GM18873 (cell line): ENCODE data around the gene SPACA4.

ENCODE experiments used
- ATAC-seq: cut with Tn5 transposase; IDR thresholded peaks from one replicate; pipeline ENCODE4 v1.9.1; 2021; ENCODE audit warnings: mild to moderate bottlenecking, moderate library complexity, moderate number of reproducible peaks; ENCODE audit not compliant: unreplicated experiment, low FRiP score

SPACA4 gene

GRCh38 chr19:48596679-48597465 lies 9.7 kb upstream of the SPACA4 start:
- ATAC-seq = no peak

GRCh38 chr19:48598996-48599700 lies 7.4 kb upstream of the SPACA4 start:
- ATAC-seq = no peak

GRCh38 chr19:48600679-48601417 lies 5.7 kb upstream of the SPACA4 start:
- ATAC-seq = no peak

GRCh38 chr19:48603001-48603400 lies 3.5 kb upstream of the SPACA4 start:
- no peak for ATAC-seq

- no peak for ATAC-seq
Observed at GRCh38 chr19:48603449-48603848, 3.1 kb upstream of the SPACA4 start.

GRCh38 chr19:48603850-48604249 lies 2.7 kb upstream of the SPACA4 start:
- no peak for ATAC-seq

GRCh38 chr19:48607359-48607755 lies 815 bp downstream of the SPACA4 start:
- ATAC-seq = no peak

- ATAC-seq = no peak
Observed at GRCh38 chr19:48608798-48609263, 2.3 kb downstream of the SPACA4 start.

GRCh38 chr19:48609571-48610108 lies 3.1 kb downstream of the SPACA4 start:
- no peak for ATAC-seq

GRCh38 chr19:48611872-48612271 lies 5.3 kb downstream of the SPACA4 start:
- no peak for ATAC-seq

GRCh38 chr19:48613024-48613851 lies 6.7 kb downstream of the SPACA4 start:
- no peak for ATAC-seq

GRCh38 chr19:48613852-48614435 lies 7.4 kb downstream of the SPACA4 start:
- ATAC-seq = no peak

GRCh38 chr19:48614436-48615230 lies 8.1 kb downstream of the SPACA4 start, which contains the start of gene FAM83E:
Gene FAM83E (minus strand): TSS chr19:48615076. CDS start chr19:48613372, 1,704 bp downstream.
- no peak for ATAC-seq

GRCh38 chr19:48615231-48616040 lies 8.9 kb downstream of the SPACA4 start:
- no peak for ATAC-seq

GRCh38 chr19:48616041-48616436 lies 9.5 kb downstream of the SPACA4 start:
- ATAC-seq = no peak

- no peak for ATAC-seq
Observed at GRCh38 chr19:48616491-48617056, 10.0 kb downstream of the SPACA4 start.

- ATAC-seq = no peak
Observed at GRCh38 chr19:48617146-48617937, 10.8 kb downstream of the SPACA4 start.
